Left cardiac atrium (tissue), 4 donors: ENCODE results near the gene AP2S1. TPM values are rescaled to one million over a fixed set of nuclear protein-coding genes. Genes with fewer than 3 reads are reported as not detected.
"Not testable (repeated sequence)": the region's sequence is repeated elsewhere in the genome, so short reads cannot be mapped to it uniquely, and the experiment has no call there.

ENCODE experiments used
- ATAC-seq, 2 donors: fragments of 200-7000 bp; cut with Tn5 transposase; one replicate each; pipeline ENCODE4 v1.9.1; 2020; ENCODE audit warnings: mild to moderate bottlenecking in 2 of 2, moderate library complexity in 2 of 2
- DNase-seq: peaks from one replicate; pipeline ENCODE4 v3.0.0-alpha.2; 2020
- intact Hi-C, 2 donors: fragments of 100-400 bp; cut with DNase I; formaldehyde crosslinking; loops; one replicate each; pipeline versions ENCODE4 v1.14.1 to v1.15.1; 2022 to 2023
- total RNA-seq, 2 donors: library from RNA; stranded (reverse); fragmentation: NEBNext Ultra II Directional; extraction: Animal tissue kit (Norgen Biotek cat#: 25700); gene quantifications; one replicate each; pipeline ENCODE4 v1.2.1, GENCODE V29; 2021
- donor health status: DM: no; HTN: yes; CAD: no.
- donor health status: DM: no; HTN: yes; CAD: no; lungs with severe emphysema.
- donor health status: DM: yes; HTN: yes; CAD: no.
- donor health status: Dilated cardiomyopathy.

Gene AP2S1
- total RNA-seq, 2 donors from 2014 or later: 109 to 110 TPM

DNA sequence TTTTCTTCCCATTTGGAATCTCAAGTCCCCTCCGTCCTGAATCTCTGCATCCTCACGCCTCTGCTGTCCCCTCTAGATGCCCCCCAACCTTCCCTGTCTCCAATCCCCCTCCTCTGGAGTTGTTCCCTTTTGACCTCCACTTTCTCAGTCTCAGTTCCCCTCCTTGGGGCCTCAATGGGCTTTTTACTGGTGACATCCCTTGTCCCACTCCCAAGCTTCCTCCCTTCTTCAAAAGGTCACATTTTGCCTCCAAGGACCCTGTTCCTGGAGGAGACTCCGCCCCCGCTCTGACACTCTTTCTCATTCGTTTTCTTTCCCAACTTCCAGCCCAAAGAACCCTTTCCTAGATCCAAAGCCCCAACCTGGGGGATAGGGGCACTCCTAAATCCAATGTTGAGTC, 1.0 kb downstream of the AP2S1 start:
- intact Hi-C loops: no loop called here
- no peak for DNase-seq
- no peak for ATAC-seq

DNA sequence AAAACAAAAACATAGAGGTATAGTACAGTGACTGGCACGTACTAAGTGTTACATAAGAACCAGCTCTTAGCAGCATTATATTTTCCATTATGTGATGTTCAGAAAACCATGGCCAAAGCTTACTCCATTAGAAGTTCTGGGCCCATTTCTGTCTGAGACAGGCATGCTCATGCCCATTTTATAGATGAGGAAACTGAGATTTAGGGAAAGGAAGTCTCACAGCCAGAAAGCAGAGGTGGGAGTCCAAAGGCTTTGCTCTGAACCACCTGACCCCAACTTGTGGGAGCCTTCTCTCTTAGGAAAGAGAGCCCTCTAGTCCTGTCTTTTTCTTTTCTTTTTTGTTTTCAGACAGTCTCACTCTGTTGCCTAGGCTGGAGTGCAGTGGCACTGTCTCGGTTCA, 2.3 kb downstream of the AP2S1 start:
- intact Hi-C loops: no loop called here
- no peak for ATAC-seq
- no peak for DNase-seq

DNA sequence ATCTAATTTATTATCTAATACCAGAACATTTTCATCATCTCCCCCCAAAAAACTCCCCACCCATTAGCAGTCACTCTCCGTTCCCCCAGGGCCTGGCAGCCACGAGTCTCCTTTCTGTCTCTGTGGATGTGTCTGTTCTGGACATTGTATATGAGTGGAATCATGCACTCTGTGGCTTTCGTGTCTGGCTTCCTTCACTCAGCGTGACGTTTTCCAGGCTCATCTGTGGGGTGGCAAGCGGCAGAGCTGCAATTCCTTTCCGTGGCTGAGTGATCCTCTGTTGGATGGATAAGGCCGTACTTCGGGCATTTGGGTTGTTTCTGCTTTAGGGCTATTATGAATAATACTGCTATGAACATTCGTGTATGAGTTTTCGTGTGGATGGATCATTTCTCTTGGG, 3.1 kb downstream of the AP2S1 start:
- ATAC-seq (no peak), DNase-seq (no peak)
- intact Hi-C loops: no loop called here

DNA sequence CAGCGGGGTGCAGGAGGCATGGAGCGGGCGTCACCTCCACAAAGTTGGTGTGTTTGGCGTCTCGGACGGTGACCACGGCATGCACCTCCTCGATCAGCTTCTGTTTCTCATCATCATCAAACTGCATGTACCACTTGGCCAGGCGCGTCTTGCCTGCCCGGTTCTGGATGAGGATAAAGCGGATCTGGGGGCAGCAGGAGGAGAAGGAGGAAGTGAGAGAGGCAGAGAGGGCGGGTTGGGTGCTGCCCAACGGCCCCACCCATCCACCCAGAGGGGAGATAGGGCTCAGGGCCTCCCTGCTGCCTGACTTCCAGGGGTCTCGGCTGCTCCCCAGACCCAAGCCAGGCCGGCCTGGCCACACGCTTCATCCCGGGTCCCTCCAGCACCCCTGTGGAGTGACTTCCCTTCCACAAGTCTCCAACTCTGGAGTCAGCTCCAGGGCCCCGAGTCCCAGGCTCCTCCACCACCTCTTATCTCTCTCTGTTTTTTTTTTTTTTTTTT, 4.6 kb downstream of the AP2S1 start:
- intact Hi-C loops: no loop called here
- DNase-seq (no peak), ATAC-seq (no peak)

DNA sequence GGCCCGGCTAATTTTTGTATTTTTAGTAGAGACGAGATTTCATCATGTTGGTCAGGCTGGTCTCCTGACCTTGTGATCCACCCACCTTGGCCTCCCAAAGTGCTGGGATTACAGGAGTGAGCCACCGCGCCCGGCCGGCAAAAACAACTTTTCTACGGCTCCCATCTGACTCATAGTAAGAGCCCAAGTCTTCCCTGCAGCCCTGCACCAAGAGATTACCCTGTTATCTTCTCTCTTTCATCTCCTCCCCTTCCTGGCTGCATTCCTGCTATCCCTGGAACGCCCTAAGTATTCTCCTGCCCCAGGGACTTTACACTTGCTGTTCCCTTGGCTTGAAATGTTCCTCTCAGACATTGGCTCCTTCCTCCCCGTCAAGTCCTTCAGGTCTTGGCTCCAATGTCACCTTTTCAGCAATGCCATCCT, 6.6 kb downstream of the AP2S1 start:
- intact Hi-C loops: no loop called here
- ATAC-seq: peak in 1 of 2 donors; percentile 8
- no peak for DNase-seq

DNA sequence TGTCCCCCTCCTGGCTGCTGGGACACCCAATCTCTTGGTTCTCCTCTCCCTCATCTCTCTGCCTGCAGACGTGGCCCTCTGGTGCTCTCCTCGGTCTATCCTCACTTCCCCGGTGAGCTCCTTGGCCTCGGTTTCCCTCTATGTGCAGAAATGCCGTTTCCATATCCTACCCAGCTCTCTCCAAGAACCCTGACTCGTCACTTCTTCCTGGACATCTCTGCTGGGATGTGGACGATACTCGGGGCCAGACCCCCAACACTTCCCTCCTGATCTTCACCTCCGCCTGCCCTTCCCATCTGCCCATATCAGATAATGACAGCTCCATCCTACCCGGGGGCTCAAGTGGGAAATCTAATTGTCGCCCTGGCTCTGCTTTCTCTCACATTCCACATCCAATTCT, 7.9 kb downstream of the AP2S1 start:
- intact Hi-C loops: no loop called here

DNA sequence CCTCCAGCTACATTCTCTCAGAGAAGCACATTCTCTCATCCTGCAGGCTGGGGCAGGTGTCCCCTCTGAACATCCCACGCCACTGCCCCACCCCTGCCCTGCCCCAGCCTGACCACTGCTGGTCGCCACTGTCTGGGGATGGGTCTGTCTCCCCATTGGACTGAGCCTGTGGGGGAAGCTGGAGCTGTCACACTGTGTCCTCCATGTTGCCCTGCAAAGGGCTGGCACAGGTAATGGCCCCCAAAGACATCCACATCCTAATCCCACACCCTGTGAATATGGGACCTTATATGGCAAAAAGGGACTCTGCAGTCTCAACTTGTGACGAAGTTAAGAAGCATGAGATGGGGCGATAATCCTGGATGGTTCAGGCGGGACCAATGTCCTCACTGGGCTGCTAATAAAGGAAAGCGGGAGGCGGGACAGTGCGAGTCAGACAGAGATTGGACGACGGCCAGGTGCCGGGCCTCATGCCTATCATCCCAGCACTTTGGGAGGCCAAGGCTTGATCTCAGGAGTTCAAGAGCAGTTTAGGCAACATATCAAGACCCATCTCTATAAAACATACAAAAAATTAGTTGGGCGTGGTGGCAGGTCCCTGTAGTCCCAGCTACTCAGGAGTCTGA, 9.1 kb downstream of the AP2S1 start:
- intact Hi-C loops: loop anchor here in 1 of 2 donors (2.0 kb wide), 1 partner anchor 85 kb away; no protein-coding TSS in a partner anchor
- DNase-seq (peak; percentile 77), ATAC-seq (peak; percentile 77 to 80)

More for the DNA sequence above, 7.9 kb downstream of the AP2S1 start:
- DNase-seq (no peak), ATAC-seq (no peak)

DNA sequence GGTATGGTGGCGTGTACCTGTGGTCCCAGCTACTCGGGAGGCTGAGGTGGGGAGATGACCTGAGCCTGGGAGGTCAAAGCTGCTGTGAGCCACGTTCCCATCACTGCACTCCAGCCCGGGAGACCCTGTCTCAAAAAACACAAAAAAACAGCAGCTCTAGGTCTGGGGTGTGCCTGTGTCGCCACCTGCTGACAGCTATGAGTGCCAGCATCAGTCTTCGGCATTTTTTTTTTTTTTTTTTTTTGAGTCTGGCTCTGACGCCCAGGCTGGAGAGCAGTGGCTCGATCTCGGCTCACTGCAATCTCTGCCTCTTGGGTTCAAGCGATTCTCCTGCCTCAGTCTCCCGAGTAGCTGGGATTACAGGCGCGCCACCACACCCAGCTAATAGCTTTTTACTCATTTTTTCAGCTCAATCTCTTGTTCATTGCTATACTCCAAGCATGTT, 10.1 kb downstream of the AP2S1 start:
- intact Hi-C loops: loop anchor here (1.0 to 2.0 kb wide), 2 partner anchors 83 to 84 kb away; no protein-coding TSS in a partner anchor
- DNase-seq: peak; percentile 61
- ATAC-seq: peak; percentile 61 to 62

DNA sequence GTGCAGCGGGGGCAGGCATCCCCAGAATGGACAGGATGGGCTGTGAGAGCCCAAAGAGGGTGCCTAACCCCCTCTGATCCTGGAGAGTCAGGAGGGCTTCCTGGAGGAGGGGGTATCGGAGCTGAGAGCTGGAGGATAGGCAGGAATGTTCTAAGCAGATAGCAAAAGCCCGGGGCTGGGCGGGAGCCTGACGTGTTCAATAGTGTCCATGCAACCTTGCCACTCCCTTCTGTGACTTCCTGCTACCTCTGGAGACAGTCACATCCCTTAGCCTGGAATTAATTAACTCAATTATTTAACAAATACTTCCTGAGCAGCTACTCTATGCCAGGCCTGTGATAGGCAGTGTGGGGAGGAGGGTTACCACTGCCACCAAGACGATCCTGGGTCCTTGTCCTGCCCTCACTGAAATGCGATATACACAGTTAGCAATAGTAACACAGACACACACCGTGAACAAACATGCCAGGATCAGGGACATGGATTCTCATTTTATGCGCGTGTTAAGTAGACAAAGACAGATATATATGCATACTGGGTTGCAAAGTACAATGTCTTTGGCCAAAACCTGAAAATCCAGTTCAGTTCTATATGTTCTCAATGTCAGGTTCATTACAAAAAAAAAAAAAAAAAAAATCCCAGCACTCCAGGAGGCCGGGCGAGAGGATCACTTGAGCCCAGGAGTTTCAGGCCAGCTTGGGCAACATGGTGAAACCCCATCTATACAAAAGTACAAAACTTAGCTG, 10.7 kb downstream of the AP2S1 start:
- ATAC-seq (no peak), DNase-seq (no peak)
- intact Hi-C loops: loop anchor here (1.0 to 2.0 kb wide), 2 partner anchors 83 kb away; no protein-coding TSS in a partner anchor

DNA sequence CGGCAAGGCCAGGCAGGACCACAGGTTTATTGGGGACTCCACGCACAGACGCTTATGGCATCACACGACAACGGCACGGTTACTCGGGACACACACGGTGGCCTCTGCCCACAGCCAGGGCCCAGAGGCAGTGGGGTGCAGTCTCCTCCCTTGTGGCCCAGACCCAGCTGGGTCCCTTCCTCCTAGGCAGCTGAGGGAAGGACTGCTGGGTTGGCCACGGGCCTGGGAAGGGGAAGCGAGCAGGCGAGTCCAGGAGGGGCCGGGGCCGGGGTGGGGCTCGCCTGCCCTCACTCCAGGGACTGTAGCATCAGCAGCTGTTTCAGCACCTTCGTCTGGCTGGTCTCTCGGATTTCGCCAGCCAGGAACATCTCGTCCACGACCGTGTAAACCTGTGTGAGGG, 12.5 kb downstream of the AP2S1 start:
- no peak for ATAC-seq
- intact Hi-C loops: no loop called here
- no peak for DNase-seq

DNA sequence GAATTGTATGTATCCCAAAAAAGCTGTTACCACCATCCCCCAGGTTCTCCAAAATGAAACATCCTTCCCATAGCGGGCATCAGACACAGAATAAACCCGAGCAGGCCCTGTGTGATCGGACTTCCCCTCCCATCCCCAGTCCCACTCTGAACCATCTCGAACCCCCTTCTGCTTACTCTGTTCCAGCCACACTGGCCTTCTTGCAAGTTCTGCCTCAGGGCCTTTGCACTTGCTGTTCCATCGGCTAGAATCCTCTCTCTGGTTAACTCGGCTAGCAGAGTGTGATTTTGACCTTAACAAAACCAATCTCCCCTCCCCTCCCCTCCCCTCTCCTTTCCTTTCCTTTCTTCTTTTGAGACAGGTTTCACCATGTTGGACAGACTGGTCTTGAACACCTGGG, 15.7 kb downstream of the AP2S1 start:
- intact Hi-C loops: no loop called here
- ATAC-seq (no peak), DNase-seq (no peak)

DNA sequence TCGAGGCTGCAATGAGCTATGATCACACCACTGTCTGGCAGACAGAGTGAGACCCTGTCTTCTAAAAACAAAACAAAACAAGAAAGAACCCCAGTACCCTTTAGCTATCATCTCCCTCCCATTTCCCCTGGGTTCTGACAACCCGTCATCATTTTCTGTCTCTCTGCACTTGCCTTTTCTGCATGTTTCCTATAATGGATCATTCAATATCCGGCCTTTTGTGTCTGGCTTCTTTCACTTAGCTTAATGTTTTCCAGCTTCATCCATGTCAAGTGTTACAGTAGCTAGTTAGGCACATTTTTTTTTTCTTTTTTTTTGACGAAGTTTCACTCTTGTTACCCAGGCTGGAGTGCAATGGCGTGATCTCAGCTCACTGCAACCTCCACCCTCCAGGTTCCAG, 16.5 kb downstream of the AP2S1 start:
- intact Hi-C loops: no loop called here
- DNase-seq (no peak), ATAC-seq (no peak)

DNA sequence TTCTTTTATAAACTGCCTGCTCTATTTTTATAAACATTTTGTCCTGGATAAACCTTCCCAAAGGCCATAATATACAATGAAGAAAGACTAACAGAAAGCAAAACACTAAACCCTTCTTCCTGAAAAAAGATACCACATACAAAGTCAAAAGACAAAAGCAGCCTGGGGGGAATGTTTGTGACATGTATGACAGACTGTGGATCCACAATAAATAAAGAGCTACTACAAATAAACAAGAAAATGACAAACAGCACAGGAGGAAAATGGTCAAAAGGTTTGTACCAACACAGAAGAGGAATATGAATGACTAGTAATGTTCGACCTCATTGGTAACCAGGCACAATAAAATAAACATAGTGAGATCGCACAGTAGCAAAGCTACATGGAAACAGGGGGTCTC, 19.8 kb downstream of the AP2S1 start:
- intact Hi-C loops: no loop called here
- DNase-seq: no peak
- no peak for ATAC-seq

DNA sequence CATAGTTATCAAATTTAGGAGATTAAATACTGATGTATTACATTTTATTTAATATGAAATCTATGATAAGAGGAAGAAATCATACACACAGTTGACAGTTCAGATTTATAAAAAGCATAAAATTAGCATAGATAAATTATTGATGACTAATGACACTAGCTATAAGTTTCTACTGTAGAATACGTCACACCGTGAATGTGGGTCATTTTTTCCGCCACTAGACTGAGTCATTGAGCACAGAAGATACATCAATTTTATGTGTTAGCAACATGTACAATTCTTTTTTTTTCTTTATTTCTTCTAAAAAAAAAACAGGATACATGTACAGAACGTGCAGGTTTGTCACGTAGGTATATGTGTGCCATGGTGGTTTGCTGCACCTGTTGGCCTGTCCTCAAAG, 22.2 kb downstream of the AP2S1 start:
- intact Hi-C loops: no loop called here
- no peak for DNase-seq
- no peak for ATAC-seq

DNA sequence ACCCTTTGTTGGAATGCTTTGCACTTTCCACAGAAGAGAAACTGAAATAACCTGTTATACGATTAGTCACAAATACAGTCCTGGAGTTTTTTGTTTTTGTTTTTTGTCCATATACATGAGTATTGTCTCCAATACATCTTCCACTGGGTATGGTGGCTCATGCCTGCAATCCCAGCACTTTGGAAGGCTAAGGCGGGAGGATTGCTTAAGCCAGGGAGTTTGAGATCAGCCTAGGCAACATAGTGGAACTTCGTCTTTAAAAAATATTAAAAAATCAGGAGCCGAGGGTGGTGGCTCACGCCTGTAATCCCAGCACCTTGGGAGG, 25.0 kb downstream of the AP2S1 start:
- DNase-seq (no peak), ATAC-seq (no peak)
- intact Hi-C loops: no loop called here

DNA sequence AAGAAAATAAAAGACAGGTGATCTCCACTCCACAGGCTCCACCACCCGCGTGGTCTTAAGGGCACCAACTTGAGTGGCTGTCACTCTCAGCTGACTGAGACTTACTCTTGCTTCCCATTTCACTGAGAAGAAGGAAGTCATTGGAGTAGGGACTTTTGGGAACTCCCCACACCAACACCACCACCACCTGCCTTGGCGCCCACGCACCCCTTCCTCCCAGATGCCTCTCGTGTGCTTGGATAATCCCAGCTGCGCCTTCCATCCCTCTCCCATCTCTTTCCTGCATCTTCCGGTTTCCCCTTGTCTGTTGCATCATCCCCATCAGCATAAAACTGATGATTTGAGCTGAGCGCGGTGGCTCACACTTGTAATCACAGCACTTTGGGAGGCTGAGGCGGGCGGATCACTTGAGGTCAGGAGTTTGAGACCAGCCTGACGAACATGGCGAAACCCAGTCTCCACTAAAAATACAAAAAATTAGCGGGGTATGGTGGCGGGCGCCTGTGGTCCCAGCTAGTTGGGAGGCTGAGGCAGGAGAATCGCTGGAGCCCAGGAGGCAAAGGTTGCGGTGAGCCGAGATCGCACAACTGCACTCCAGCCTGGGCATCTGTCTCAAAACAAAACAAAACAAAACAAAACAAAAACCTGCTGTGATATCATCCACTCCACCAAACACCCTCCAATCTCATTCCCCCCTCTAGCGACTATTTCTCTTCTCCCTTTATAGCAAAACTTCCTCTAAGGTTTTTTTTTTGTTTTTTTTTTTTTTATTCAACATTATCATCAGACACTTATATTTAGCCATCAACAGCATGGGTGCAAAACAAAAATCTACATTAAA, 25.5 kb downstream of the AP2S1 start:
- intact Hi-C loops: loop anchor here in 1 of 2 donors (5.0 kb wide), 1 partner anchor 63 kb away; no protein-coding TSS in a partner anchor
- no peak for DNase-seq
- peak in 1 of 2 donors; percentile 50 for ATAC-seq

DNA sequence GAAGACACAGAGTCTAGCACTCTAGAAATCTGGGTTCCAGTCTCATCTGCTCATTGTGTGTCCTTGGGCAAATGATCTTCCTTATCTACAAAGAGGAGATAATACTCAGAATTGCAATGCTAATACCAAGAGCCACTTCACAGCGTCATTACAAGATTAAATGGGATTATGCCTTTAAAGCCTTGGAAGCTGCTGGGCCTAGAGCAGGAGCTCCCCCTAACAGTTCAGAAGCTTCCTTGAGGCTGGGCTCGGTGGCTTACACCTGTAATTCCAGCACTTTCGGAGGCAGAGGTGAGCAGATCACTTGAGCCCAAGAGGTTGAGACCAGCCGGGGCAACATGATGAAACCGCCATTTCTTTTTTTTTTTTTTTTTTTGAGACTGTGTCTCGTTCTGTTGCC, 27.6 kb downstream of the AP2S1 start:
- ATAC-seq (no peak), DNase-seq (no peak)
- intact Hi-C loops: loop anchor here in 1 of 2 donors (5.0 kb wide), 1 partner anchor 61 kb away; no protein-coding TSS in a partner anchor

DNA sequence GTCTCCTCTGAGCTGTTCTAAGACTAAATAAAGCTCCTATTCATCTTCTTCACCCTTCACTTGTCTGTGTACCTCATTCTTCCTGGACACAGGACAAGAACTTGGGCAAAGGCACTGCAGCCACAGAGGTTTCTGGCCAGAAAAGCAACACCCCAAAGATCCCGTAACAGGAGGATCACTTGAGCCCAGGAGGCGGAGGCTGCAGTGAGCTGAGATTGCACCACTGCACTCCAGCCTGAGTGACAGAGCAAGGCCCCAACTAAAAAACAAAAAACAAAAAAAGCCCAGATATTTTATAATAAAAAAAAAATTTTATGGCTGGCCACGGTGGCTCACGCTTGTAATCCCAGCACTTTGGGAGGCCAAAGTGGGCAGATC, 28.2 kb downstream of the AP2S1 start:
- not testable (repeated sequence) for DNase-seq, ATAC-seq
- intact Hi-C loops: loop anchor here in 1 of 2 donors (5.0 kb wide), 1 partner anchor 60 kb away; no protein-coding TSS in a partner anchor
